ENCODE measurements around the gene ODF4. TPM values are rescaled to one million over a fixed set of nuclear protein-coding genes. Genes with fewer than 3 reads are reported as not detected.
"Not testable (repeated sequence)": the region's sequence is repeated elsewhere in the genome, so short reads cannot be mapped to it uniquely, and the experiment has no call there.

The ODF4 gene
- total RNA-seq, 1 donor from 2014 or later = not detected

GRCh38 chr17:8375738-8376259 lies 36.2 kb downstream of the ODF4 start:
- no peak for DNase-seq (ENCODE audit: low read depth)

DNA sequence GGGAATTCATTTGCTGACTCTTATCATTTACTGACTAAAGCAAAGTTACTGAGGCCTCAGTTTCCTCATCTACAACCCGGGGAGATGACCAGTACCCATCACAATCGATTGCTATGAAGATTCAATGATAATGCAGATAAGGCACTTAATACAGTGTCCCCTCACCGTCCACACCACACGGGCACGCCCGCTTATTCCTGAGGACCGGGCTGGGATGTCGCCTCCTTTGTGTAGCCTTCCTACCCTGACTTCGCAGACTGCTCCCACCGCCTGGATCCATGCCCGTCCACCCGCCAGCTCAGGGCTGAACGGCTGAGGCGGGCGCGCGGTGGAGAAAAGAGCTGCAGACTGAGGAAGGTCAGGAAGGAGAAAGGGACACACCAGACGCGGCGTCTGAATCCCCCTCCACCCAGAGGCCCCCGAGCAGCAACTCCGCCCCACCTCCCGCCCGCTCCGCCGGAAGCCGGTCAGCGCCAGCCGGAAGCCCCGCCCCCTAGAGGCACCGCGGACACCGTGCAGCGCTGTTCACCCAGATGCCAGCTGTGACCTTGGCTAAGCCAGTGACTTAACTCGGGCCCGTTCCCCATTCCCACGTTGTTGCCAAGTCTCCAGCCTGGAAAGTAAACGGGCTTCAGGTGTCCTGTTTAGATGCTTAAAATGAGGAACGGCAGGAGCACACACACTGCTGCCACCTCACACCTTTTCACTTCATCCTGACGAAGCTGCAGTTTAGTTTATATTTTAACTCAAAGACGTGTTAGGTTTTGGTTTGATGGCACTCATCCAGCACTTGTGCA lies 36.8 kb downstream of the ODF4 start, which contains the start of gene KRABD2:
KRABD2 (minus strand) TSS at position 434 of the 797 bp plus-strand sequence.
- TF ChIP-seq CTCF (IDR thresholded peaks at IDR 0.05; ENCODE audit: insufficient read depth, low read length, poor library complexity, severe bottlenecking) = peak; percentile 74
- peak within 1 kb of the TSS; percentile 79 for H3K4me3 ChIP-seq (ENCODE audit: low read depth, low read length)
- no peak for DNase-seq (ENCODE audit: low read depth)

More at GRCh38 chr17:8375738-8376259, 36.2 kb downstream of the ODF4 start:
- Histone ChIP-seq H3K4me3 (ENCODE audit: low read depth, low read length) (peak overlapping the region; percentile 79), H3K36me3 (ENCODE audit: control insufficient read depth, insufficient read depth, low read length) (peaks cover 3% of the 10 kb centered on the region), H3K27me3 (ENCODE audit: control insufficient read depth, insufficient read depth, low read length) (no peaks in the 10 kb centered on the region)
- no peak for TF ChIP-seq CTCF (IDR thresholded peaks at IDR 0.05; ENCODE audit: insufficient read depth, low read length, poor library complexity, severe bottlenecking)

GRCh38 chr17:8377422-8377821 lies 37.8 kb downstream of the ODF4 start:
- H3K27me3 ChIP-seq (ENCODE audit: control insufficient read depth, insufficient read depth, low read length) = no peaks in the 10 kb centered on the region
- no peak for TF ChIP-seq CTCF (IDR thresholded peaks at IDR 0.05; ENCODE audit: insufficient read depth, low read length, poor library complexity, severe bottlenecking)

More for the DNA sequence above, 36.8 kb downstream of the ODF4 start, which contains the start of gene KRABD2:
- Histone ChIP-seq H3K27me3 (ENCODE audit: control insufficient read depth, insufficient read depth, low read length) (no peaks in the 10 kb centered on the region), H3K36me3 (ENCODE audit: control insufficient read depth, insufficient read depth, low read length) (peaks cover 3% of the 10 kb centered on the region)

DNA sequence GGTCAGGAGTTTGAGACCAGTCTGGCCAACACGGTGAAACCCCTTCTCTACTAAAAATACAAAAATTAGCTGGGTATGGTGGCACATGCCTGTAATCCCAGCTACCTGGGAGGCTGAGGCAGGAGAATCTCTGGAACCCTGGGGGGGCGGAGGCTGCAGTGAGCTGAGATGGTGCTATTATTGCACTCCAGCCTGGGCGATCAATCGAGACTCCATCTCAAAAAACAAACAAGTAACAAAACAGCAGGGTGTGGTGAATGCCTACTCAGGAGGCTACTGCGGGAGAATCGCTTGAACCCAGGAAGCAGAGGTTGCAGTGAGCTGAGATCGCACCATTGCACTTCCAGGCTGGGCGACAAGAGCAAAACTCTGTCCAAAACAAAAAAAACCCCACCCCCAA lies 38.5 kb downstream of the ODF4 start:
- H3K36me3 ChIP-seq (ENCODE audit: control insufficient read depth, insufficient read depth, low read length) = not testable (repeated sequence)

More at GRCh38 chr17:8377422-8377821, 37.8 kb downstream of the ODF4 start:
- no peak for DNase-seq (ENCODE audit: low read depth)
- Histone ChIP-seq H3K36me3 (ENCODE audit: control insufficient read depth, insufficient read depth, low read length) (peaks cover 3% of the 10 kb centered on the region), H3K4me3 (ENCODE audit: low read depth, low read length) (no peak overlapping the region)

GRCh38 chr17:8380049-8380448 lies 40.4 kb downstream of the ODF4 start:
- H3K27me3 ChIP-seq (ENCODE audit: control insufficient read depth, insufficient read depth, low read length) = no peaks in the 10 kb centered on the region
- no peak overlapping the region for H3K4me3 ChIP-seq (ENCODE audit: low read depth, low read length)
- peaks cover 3% of the 10 kb centered on the region for H3K36me3 ChIP-seq (ENCODE audit: control insufficient read depth, insufficient read depth, low read length)
- TF ChIP-seq CTCF (IDR thresholded peaks at IDR 0.05; ENCODE audit: insufficient read depth, low read length, poor library complexity, severe bottlenecking) = no peak
- DNase-seq (ENCODE audit: low read depth) = no peak

More for the DNA sequence above, 38.5 kb downstream of the ODF4 start:
- not testable (repeated sequence) for DNase-seq (ENCODE audit: low read depth); H3K4me3 ChIP-seq (ENCODE audit: low read depth, low read length); H3K27me3 ChIP-seq (ENCODE audit: control insufficient read depth, insufficient read depth, low read length)

- Histone ChIP-seq H3K4me3 (ENCODE audit: low read depth, low read length) (peak overlapping the region; percentile 77), H3K27me3 (ENCODE audit: control insufficient read depth, insufficient read depth, low read length) (no peaks in the 10 kb centered on the region), H3K36me3 (ENCODE audit: control insufficient read depth, insufficient read depth, low read length) (peaks cover 3% of the 10 kb centered on the region)
- no peak for TF ChIP-seq CTCF (IDR thresholded peaks at IDR 0.05; ENCODE audit: insufficient read depth, low read length, poor library complexity, severe bottlenecking)
- no peak for DNase-seq (ENCODE audit: low read depth)
Measured at GRCh38 chr17:8382052-8382879, 42.6 kb downstream of the ODF4 start.
